GM21717 (cell line): ENCODE data around the gene PARD3B.
A peak's percentile ranks its signal among the peaks of the same experiment; 100 is the strongest.

Source experiments
- ATAC-seq: cut with Tn5 transposase; IDR thresholded peaks from one replicate; pipeline ENCODE4 v1.9.1; 2021; ENCODE audit warnings: mild to moderate bottlenecking, moderate library complexity; ENCODE audit not compliant: unreplicated experiment

The PARD3B gene

GRCh38 chr2:204691911-204692510 lies 146.7 kb downstream of the PARD3B start:
- peak; percentile 63 for ATAC-seq

DNA sequence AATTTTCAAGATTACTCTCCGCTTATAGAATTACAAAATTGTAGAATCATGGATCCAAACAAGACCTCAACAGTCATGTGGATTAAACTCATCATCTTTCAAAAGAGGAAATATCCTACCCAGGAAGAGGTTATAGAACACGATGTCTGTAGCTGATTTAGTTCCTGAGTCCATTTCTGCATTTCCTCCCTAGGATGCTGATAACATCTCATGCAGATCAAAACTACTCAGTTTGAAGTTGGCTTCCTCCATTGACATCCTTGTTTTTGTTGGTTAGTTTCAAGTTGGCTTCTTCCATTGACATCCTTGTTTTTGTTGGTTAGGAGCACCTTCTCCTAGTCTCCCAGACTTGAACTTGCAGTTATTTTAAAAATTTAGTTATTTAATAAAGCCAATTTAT lies 147.5 kb downstream of the PARD3B start:
- no peak for ATAC-seq

- no peak for ATAC-seq
Measured at GRCh38 chr2:204693262-204693661, 148.0 kb downstream of the PARD3B start.

DNA sequence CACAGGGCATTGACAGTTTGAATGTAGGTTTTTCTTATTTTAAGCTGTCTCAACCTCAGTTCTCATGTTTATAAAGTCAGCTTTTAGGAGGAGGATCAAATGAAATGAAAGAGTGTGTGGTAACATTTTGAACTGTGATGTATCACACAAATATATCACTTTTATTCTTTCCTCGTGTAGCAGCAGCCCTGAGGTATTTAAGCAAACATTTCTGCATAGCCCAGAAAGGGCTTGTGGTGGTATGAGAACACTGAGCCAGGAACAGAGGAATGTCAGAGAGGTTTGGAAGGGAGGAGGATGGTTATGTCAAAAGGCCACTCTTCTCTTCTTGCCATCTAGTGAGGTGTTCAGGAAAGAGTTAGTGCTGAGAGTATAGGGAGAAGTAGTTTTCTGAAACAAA lies 150.2 kb downstream of the PARD3B start:
- ATAC-seq: no peak

- ATAC-seq: no peak
Measured at GRCh38 chr2:204696124-204696523, 150.8 kb downstream of the PARD3B start.

DNA sequence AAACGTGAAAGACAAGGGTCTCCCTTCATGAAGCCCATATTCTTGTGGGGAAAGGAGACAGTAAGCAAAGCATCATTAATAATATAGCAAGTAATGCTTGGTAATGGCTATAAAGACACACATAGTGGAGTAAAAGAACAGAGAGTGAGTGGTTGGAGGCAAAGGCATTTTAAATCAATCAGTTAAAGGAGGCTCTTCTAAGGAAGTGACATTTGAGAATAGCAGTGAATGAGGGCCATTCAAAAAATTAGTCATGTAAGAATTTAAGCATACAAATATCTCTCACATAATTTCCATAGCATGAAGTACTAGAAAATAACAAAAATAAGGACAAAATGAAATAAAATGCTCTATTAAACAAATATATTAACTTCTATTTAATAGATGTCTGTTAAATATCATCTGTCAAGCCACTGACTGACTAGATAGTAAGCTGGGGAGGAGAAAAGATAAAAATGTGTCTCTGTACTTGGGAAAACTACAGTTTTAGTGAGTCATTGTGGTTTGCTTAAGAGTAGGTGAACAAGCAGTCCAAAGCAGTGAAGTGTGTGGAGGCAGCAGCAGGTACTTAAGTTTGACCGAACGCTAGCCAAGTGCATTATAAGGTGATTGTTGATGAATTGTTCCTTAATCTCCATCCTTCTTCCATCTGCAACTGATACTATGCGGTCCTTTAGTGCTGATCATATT lies 160.1 kb downstream of the PARD3B start:
- ATAC-seq: no peak

DNA sequence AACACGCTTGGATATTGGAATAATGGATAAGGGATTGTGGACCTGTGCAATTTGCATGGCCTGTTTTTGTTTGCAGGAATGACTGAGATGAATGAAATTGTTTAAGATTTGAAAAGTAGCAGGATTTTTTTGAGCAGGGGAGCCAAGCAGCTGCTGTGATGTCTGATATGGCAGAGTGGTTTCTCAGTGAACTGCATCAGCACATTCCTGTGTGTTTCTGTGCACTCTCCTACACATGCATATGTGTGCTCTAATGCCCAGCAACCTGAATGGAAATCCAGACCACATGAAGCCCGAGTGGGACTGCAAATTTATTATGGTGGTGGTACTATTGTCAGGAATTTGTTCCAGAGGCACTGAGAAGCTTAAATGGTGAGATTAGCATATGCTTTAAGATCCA lies 161.7 kb downstream of the PARD3B start:
- no peak for ATAC-seq

GRCh38 chr2:204713211-204713610 lies 167.9 kb downstream of the PARD3B start:
- ATAC-seq: no peak

GRCh38 chr2:204715361-204715760 lies 170.1 kb downstream of the PARD3B start:
- no peak for ATAC-seq

DNA sequence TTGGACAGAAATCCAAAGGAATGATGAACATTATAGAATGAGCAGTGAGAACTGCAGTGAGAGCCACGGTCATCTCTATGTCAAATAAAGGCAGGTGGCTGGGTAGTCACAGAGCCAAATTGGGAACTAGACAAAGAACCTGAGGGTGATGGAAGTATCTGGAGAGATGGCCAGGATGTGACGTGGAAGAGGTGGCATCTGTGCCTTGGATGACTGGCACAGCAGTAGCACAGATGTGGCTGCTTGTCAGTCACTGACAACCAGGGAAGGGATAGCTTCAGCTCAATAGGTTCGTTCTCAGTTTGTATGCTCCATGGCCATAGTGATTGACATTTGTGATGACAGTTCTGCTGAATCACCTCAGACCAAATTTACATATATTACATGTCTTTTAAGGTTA lies 172.3 kb downstream of the PARD3B start:
- ATAC-seq: no peak

GRCh38 chr2:204718607-204719006 lies 173.3 kb downstream of the PARD3B start:
- ATAC-seq: no peak

- ATAC-seq: no peak
Measured at GRCh38 chr2:204720874-204721273, 175.6 kb downstream of the PARD3B start.

GRCh38 chr2:204722207-204722606 lies 176.9 kb downstream of the PARD3B start:
- ATAC-seq: no peak

DNA sequence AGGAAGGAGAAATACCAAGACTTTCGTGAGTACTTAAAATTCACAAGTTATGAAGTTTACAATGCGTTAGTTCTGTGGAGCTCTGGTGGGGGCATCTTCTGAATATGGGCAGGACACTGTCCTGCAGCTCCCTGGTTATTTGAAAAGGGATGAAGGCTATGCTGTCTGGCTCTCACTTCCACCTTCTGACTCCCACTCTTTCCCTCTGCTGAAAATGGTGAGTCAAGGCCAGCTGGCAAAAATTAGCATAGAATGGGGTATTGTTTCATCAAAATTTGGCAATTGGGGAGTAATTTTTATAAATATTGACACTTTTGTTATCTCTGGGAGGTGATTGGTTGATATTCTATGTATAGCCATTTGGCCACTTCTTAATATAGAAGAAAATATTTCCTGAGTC lies 177.4 kb downstream of the PARD3B start:
- ATAC-seq: no peak

- ATAC-seq: no peak
Measured at GRCh38 chr2:204725693-204726360, 180.6 kb downstream of the PARD3B start.

- no peak for ATAC-seq
Measured at GRCh38 chr2:204726831-204727230, 181.6 kb downstream of the PARD3B start.

- no peak for ATAC-seq
Measured at GRCh38 chr2:204727368-204727767, 182.1 kb downstream of the PARD3B start.

GRCh38 chr2:204730603-204731002 lies 185.3 kb downstream of the PARD3B start:
- ATAC-seq: no peak

- no peak for ATAC-seq
Measured at GRCh38 chr2:204732019-204732418, 186.7 kb downstream of the PARD3B start.

GRCh38 chr2:204737296-204737695 lies 192.0 kb downstream of the PARD3B start:
- no peak for ATAC-seq

GRCh38 chr2:204738721-204739120 lies 193.4 kb downstream of the PARD3B start:
- no peak for ATAC-seq

- no peak for ATAC-seq
Measured at GRCh38 chr2:204743393-204743960, 198.2 kb downstream of the PARD3B start.
